Gastroesophageal sphincter (tissue), 4 donors: Measurements from ENCODE around the gene PILRB. TPM values are rescaled to one million over a fixed set of nuclear protein-coding genes. Genes with fewer than 3 reads are reported as not detected.
"Not testable (repeated sequence)": the region's sequence is repeated elsewhere in the genome, so short reads cannot be mapped to it uniquely, and the experiment has no call there.

ENCODE experiments used
- ATAC-seq: fragments of 150-250 bp; one replicate; pipeline ENCODE4 v1.9.1; 2016; ENCODE audit warnings: mild to moderate bottlenecking, moderate library complexity
- H3K27ac ChIP-seq, 4 donors: fragments of 200-600 bp; sonication (generic) in 3 of 4; 1 replicate in 3 of 4; 2 replicates in 1 of 4; pipeline ENCODE4 v1.5.1; 2016 to 2019
- H3K27me3 ChIP-seq: fragments of 200-600 bp; sonication (generic); one replicate; pipeline ENCODE4 v1.5.1; 2019
- H3K36me3 ChIP-seq, 2 donors: fragments of 200-600 bp; sonication (generic); one replicate each; pipeline ENCODE4 v1.5.1; 2019; ENCODE audit warnings: control low read depth in 1 of 2
- H3K4me1 ChIP-seq, 3 donors: fragments of 200-600 bp; sonication (generic); 1 replicate in 2 of 3; 2 replicates in 1 of 3; pipeline ENCODE4 v1.5.1; 2016 to 2019; ENCODE audit warnings: control low read depth in 2 of 3
- H3K4me3 ChIP-seq, 2 donors: fragments of 200-600 bp; sonication (generic); one replicate each; pipeline ENCODE4 v1.5.1; 2019; ENCODE audit warnings: mild to moderate bottlenecking in 1 of 2, moderate library complexity in 1 of 2
- H3K9me3 ChIP-seq, 3 donors: fragments of 200-600 bp; sonication (generic); one replicate each; pipeline ENCODE4 v1.5.1; 2017 to 2019; ENCODE audit warnings: control low read depth in 2 of 3
- CTCF ChIP-seq, 4 experiments: fragments of 200-600 bp in 2 of 4; fragments of 450-650 bp in 2 of 4; sonication (generic) in 1 of 4; IDR thresholded peaks; one replicate each; pipeline ENCODE4 v1.5.1; 2017 to 2019; ENCODE audit warnings: antibody characterized with exemption in 4 of 4, mild to moderate bottlenecking in 2 of 4, moderate library complexity in 2 of 4
- EP300 ChIP-seq: sonication (generic); formaldehyde crosslinking; IDR thresholded peaks from one replicate; pipeline ENCODE4 v1.6.1; 2017; ENCODE audit warnings: antibody characterized with exemption, mild to moderate bottlenecking
- POLR2A ChIP-seq, 2 donors: fragments of 450-650 bp; IDR thresholded peaks; one replicate each; pipeline ENCODE4 v1.6.1; 2017; ENCODE audit warnings: antibody characterized with exemption in 2 of 2, mild to moderate bottlenecking in 2 of 2, moderate library complexity in 1 of 2
- POLR2AphosphoS5 ChIP-seq: sonication (generic); formaldehyde crosslinking; IDR thresholded peaks from one replicate; pipeline ENCODE4 v1.6.1; 2017; ENCODE audit warnings: antibody characterized with exemption
- WGBS, 2 donors: methylation state at CpG; one replicate each; pipeline ENCODE4 v1.1.5; 2018; ENCODE audit warnings: low coverage in 1 of 2; 5-methylcytosine and 5-hydroxymethylcytosine counted together
- total RNA-seq, 4 donors: library from RNA; depleted of rRNA; stranded (reverse); fragments of >200 nt; gene quantifications; one replicate each; pipeline ENCODE4 v1.1.0, GENCODE V29; 2016

PILRB gene
- total RNA-seq, 4 donors from 2014 or later: 11.8 to 61.8 (median 24.2) TPM

- Histone ChIP-seq H3K4me3 (no peak overlapping the region), H3K4me1 (no peaks in the 10 kb centered on the region), H3K9me3 (no peaks in the 10 kb centered on the region), H3K27ac (no peak overlapping the region), H3K27me3 (no peaks in the 10 kb centered on the region), H3K36me3 (peaks cover 4 to 95% of the 10 kb centered on the region in 2 donors)
- ATAC-seq: no peak
- TF ChIP-seq POLR2A (IDR thresholded peaks at IDR 0.05): no peak
- no peak for TF ChIP-seq EP300
- no peak for TF ChIP-seq CTCF (IDR thresholded peaks at IDR 0.05)
- no peak for TF ChIP-seq POLR2AphosphoS5
- 86 to 91% methylated on average over 2 to 3 of the region's 3 CpGs for WGBS, 2 donors
These were observed 2.4 kb downstream of the PILRB start for GRCh38 chr7:100360135-100360854.

GRCh38 chr7:100363098-100363497 is 5.2 kb downstream of the PILRB start:
- H3K4me1 ChIP-seq: no peaks in the 10 kb centered on the region
- no peaks in the 10 kb centered on the region for H3K27me3 ChIP-seq
- no peak for ATAC-seq
- no peak overlapping the region for H3K4me3 ChIP-seq
- no peak overlapping the region for H3K27ac ChIP-seq
- H3K9me3 ChIP-seq: no peaks in the 10 kb centered on the region
- peaks cover 4 to 86% of the 10 kb centered on the region in 2 donors for H3K36me3 ChIP-seq
- TF ChIP-seq CTCF (IDR thresholded peaks at IDR 0.05): no peak
- no peak for TF ChIP-seq POLR2A (IDR thresholded peaks at IDR 0.05)
- no peak for TF ChIP-seq EP300
- no peak for TF ChIP-seq POLR2AphosphoS5

GRCh38 chr7:100363797-100364196 is 5.9 kb downstream of the PILRB start:
- WGBS, 2 donors: 94 to 95% methylated on average over 4 to 6 of the region's 7 CpGs
- H3K36me3 ChIP-seq: peaks cover 4 to 86% of the 10 kb centered on the region in 2 donors
- not testable (repeated sequence) for H3K27me3 ChIP-seq, H3K27ac ChIP-seq, ATAC-seq, H3K9me3 ChIP-seq, H3K4me3 ChIP-seq, H3K4me1 ChIP-seq

GRCh38 chr7:100364480-100364879 is 6.6 kb downstream of the PILRB start:
- Histone ChIP-seq H3K27ac (no peak overlapping the region), H3K27me3 (no peaks in the 10 kb centered on the region), H3K36me3 (peaks cover under 1 to 84% of the 10 kb centered on the region in 2 donors), H3K4me3 (no peak overlapping the region), H3K4me1 (no peaks in the 10 kb centered on the region), H3K9me3 (no peaks in the 10 kb centered on the region)
- TF ChIP-seq POLR2A (IDR thresholded peaks at IDR 0.05) (no peak), CTCF (IDR thresholded peaks at IDR 0.05) (no peak), POLR2AphosphoS5 (no peak), EP300 (no peak)
- 83 to 87% methylated on average over 1 to 4 of the region's 6 CpGs for WGBS, 2 donors
- ATAC-seq: no peak

- peaks cover 0 to 69% of the 10 kb centered on the region in 2 donors for H3K36me3 ChIP-seq
- ATAC-seq, H3K9me3 ChIP-seq, H3K4me3 ChIP-seq, H3K27me3 ChIP-seq, H3K4me1 ChIP-seq, H3K27ac ChIP-seq: not testable (repeated sequence)
- 97 to 100% methylated on average over 1 to 5 of the region's 7 CpGs for WGBS, 2 donors
These were observed 8.1 kb downstream of the PILRB start for GRCh38 chr7:100365998-100366367.

- peaks cover 0 to 1% (median 0%) of the 10 kb centered on the region in 3 donors for H3K4me1 ChIP-seq
- TF ChIP-seq EP300: no peak
- no peak for TF ChIP-seq POLR2AphosphoS5
- TF ChIP-seq POLR2A (IDR thresholded peaks at IDR 0.05): no peak
- no peak for TF ChIP-seq CTCF (IDR thresholded peaks at IDR 0.05)
- no peak overlapping the region for H3K27ac ChIP-seq
- H3K36me3 ChIP-seq: peaks cover 0 to 63% of the 10 kb centered on the region in 2 donors
- no peak overlapping the region for H3K4me3 ChIP-seq
- H3K9me3 ChIP-seq: no peaks in the 10 kb centered on the region
- ATAC-seq: no peak
- WGBS, 2 donors: 75 to 87% methylated on average over 6 to 9 of the region's 16 CpGs
- H3K27me3 ChIP-seq: no peaks in the 10 kb centered on the region
These were observed 8.7 kb downstream of the PILRB start for GRCh38 chr7:100366411-100367250.
